SK-N-MC (cell line): Measurements from ENCODE around the gene PLD6.

Experiments used
- EZH2 ChIP-seq: fragments of 200-600 bp; sonication (generic); IDR thresholded peaks from one replicate; pipeline ENCODE4 v1.6.1; 2017; ENCODE audit warnings: antibody characterized with exemption
- FOXP2 ChIP-seq: optimal IDR thresholded peaks from 2 replicates; pipeline ENCODE3; 2011; ENCODE audit warnings: mild to moderate bottlenecking, moderate library complexity; ENCODE audit not compliant: insufficient read depth; ENCODE audit errors: extremely low read length, control extremely low read depth
- POLR2AphosphoS5 ChIP-seq: IDR thresholded peaks from 2 replicates; pipeline ENCODE4 v1.6.1; 2012; ENCODE audit warnings: mild to moderate bottlenecking, low read depth, low read length, borderline replicate concordance

GRCh38 chr17:17166446-17166845 is 39.7 kb downstream of the PLD6 start:
- no peak for TF ChIP-seq EZH2
- TF ChIP-seq POLR2AphosphoS5: no peak
- TF ChIP-seq FOXP2: no peak
